ENCODE results near the gene DKK3. TPM values are rescaled to one million over a fixed set of nuclear protein-coding genes. Genes with fewer than 3 reads are reported as not detected.

The DKK3 gene
- polyA plus RNA-seq, 3 donors: not detected

- H3K4me1 ChIP-seq (ENCODE audit: control insufficient read depth in 1 of 2, insufficient read depth in 2 of 2, low read length in 2 of 2): no peaks in the 10 kb centered on the region
- H3K4me1 Mint-ChIP-seq: no peaks in the 10 kb centered on the region
- H3K79me2 ChIP-seq (ENCODE audit: insufficient read depth, low read length): no peaks in the 10 kb centered on the region
- WGBS (ENCODE audit: insufficient coverage): no CpG with 5 or more reads among the region's 4 CpGs
- no peak overlapping the region for H2AFZ ChIP-seq (ENCODE audit: insufficient read depth, low read depth, low read length, poor library complexity, severe bottlenecking)
- H3K4me2 ChIP-seq (replicated peaks; ENCODE audit: extremely low read depth, low read length, poor library complexity, severe bottlenecking): no peak overlapping the region
- no peak for DNase-seq
- intact Hi-C loops (cut with micrococcal nuclease): no loop called here
- peaks cover 74 to 75% of the 10 kb centered on the region in 2 donors for H3K36me3 Mint-ChIP-seq
- no peak overlapping the region for H3K27ac Mint-ChIP-seq
- H3K4me3 Mint-ChIP-seq: no peak overlapping the region
- no peak overlapping the region for H3K4me3 ChIP-seq (replicated peaks in 1 of 3; ENCODE audit: low read depth in 2 of 3, low read length in 3 of 3)
- no peaks in the 10 kb centered on the region for H3K27me3 ChIP-seq (ENCODE audit: control insufficient read depth in 2 of 2, insufficient read depth in 2 of 2, low read length in 2 of 2)
- H3K9ac ChIP-seq (ENCODE audit: insufficient read depth, low read length, poor library complexity, severe bottlenecking): no peak overlapping the region
- no peaks in the 10 kb centered on the region for H3K9me3 Mint-ChIP-seq
- no peaks in the 10 kb centered on the region for H3K9me3 ChIP-seq (replicated peaks in 1 of 2; ENCODE audit: control insufficient read depth in 1 of 2, insufficient read depth in 1 of 2, low read length in 2 of 2)
- H3K27me3 Mint-ChIP-seq (ENCODE audit: low read depth in 3 of 3): peaks cover 0 to 2% (median 0%) of the 10 kb centered on the region in 3 donors
- no peak overlapping the region for H3K27ac ChIP-seq (ENCODE audit: low read depth in 1 of 2, low read length in 2 of 2)
- H3K36me3 ChIP-seq (replicated peaks in 1 of 2; ENCODE audit: control insufficient read depth in 1 of 2, insufficient read depth in 2 of 2, low read length in 2 of 2): peaks cover 81 to 100% of the 10 kb centered on the region in 2 donors
- no peaks in the 10 kb centered on the region for H4K20me1 ChIP-seq (ENCODE audit: insufficient read depth, low read length)
- TF ChIP-seq, protein P1, sequence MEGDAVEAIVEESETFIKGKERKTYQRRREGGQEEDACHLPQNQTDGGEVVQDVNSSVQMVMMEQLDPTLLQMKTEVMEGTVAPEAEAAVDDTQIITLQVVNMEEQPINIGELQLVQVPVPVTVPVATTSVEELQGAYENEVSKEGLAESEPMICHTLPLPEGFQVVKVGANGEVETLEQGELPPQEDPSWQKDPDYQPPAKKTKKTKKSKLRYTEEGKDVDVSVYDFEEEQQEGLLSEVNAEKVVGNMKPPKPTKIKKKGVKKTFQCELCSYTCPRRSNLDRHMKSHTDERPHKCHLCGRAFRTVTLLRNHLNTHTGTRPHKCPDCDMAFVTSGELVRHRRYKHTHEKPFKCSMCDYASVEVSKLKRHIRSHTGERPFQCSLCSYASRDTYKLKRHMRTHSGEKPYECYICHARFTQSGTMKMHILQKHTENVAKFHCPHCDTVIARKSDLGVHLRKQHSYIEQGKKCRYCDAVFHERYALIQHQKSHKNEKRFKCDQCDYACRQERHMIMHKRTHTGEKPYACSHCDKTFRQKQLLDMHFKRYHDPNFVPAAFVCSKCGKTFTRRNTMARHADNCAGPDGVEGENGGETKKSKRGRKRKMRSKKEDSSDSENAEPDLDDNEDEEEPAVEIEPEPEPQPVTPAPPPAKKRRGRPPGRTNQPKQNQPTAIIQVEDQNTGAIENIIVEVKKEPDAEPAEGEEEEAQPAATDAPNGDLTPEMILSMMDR (IDR thresholded peaks at IDR 0.05): no peak
Observed at GRCh38 chr11:11947825-11948224, 60.6 kb downstream of the DKK3 start.

- no peaks in the 10 kb centered on the region for H3K9me3 ChIP-seq (replicated peaks in 1 of 2; ENCODE audit: control insufficient read depth in 1 of 2, insufficient read depth in 1 of 2, low read length in 2 of 2)
- TF ChIP-seq, protein P1 (IDR thresholded peaks at IDR 0.05): no peak
- Mint-ChIP-seq H3K9me3 (no peaks in the 10 kb centered on the region), H3K36me3 (peaks cover 72 to 74% of the 10 kb centered on the region in 2 donors), H3K27ac (no peak overlapping the region), H3K27me3 (ENCODE audit: low read depth in 3 of 3) (peaks cover 0 to 2% (median 0%) of the 10 kb centered on the region in 3 donors), H3K4me3 (no peak overlapping the region), H3K4me1 (no peaks in the 10 kb centered on the region)
- H3K9ac ChIP-seq (ENCODE audit: insufficient read depth, low read length, poor library complexity, severe bottlenecking): no peak overlapping the region
- H3K27me3 ChIP-seq (ENCODE audit: control insufficient read depth in 2 of 2, insufficient read depth in 2 of 2, low read length in 2 of 2): no peaks in the 10 kb centered on the region
- no peaks in the 10 kb centered on the region for H3K79me2 ChIP-seq (ENCODE audit: insufficient read depth, low read length)
- H2AFZ ChIP-seq (ENCODE audit: insufficient read depth, low read depth, low read length, poor library complexity, severe bottlenecking): no peak overlapping the region
- no peak overlapping the region for H3K4me3 ChIP-seq (replicated peaks in 1 of 3; ENCODE audit: low read depth in 2 of 3, low read length in 3 of 3)
- peaks cover 83 to 100% of the 10 kb centered on the region in 2 donors for H3K36me3 ChIP-seq (replicated peaks in 1 of 2; ENCODE audit: control insufficient read depth in 1 of 2, insufficient read depth in 2 of 2, low read length in 2 of 2)
- no peak overlapping the region for H3K27ac ChIP-seq (ENCODE audit: low read depth in 1 of 2, low read length in 2 of 2)
- intact Hi-C loops (cut with micrococcal nuclease): no loop called here
- DNase-seq: no peak
- no peaks in the 10 kb centered on the region for H3K4me1 ChIP-seq (ENCODE audit: control insufficient read depth in 1 of 2, insufficient read depth in 2 of 2, low read length in 2 of 2)
- WGBS (ENCODE audit: insufficient coverage): no CpG with 5 or more reads among the region's 2 CpGs
- no peaks in the 10 kb centered on the region for H4K20me1 ChIP-seq (ENCODE audit: insufficient read depth, low read length)
- no peak overlapping the region for H3K4me2 ChIP-seq (replicated peaks; ENCODE audit: extremely low read depth, low read length, poor library complexity, severe bottlenecking)
Observed at GRCh38 chr11:11946878-11947277, 61.5 kb downstream of the DKK3 start.
